Spleen (tissue), 11 donors: Measurements from ENCODE around the gene NDC80. TPM values are rescaled to one million over a fixed set of nuclear protein-coding genes. Genes with fewer than 3 reads are reported as not detected.

Experiments
- DNase-seq: peaks from one replicate; pipeline ENCODE4 v3.0.0-alpha.2; 2020
- H3K27ac ChIP-seq, 8 donors: fragments of 200-600 bp; sonication (generic) in 7 of 8; 1 replicate in 4 of 8; 2 replicates in 4 of 8; pipeline versions ENCODE4 v1.5.0 to v1.8.0; 2016 to 2021; ENCODE audit warnings: inconsistent platforms in 4 of 8, mild to moderate bottlenecking in 4 of 8, moderate library complexity in 1 of 8
- H3K27me3 ChIP-seq, 7 donors: fragments of 200-600 bp; sonication (generic) in 6 of 7; replicated peaks in 1 of 7; 1 replicate in 4 of 7; 2 replicates in 3 of 7; pipeline versions ENCODE4 v1.5.0 to v1.8.0; 2016 to 2021; ENCODE audit warnings: inconsistent platforms in 3 of 7, mild to moderate bottlenecking in 1 of 7
- H3K36me3 ChIP-seq, 6 donors: fragments of 200-600 bp; sonication (generic) in 5 of 6; 1 replicate in 4 of 6; 2 replicates in 2 of 6; pipeline versions ENCODE4 v1.5.0 to v1.8.0; 2016 to 2021; ENCODE audit warnings: inconsistent platforms in 2 of 6
- H3K4me1 ChIP-seq, 6 donors: fragments of 200-600 bp; sonication (generic) in 5 of 6; 1 replicate in 3 of 6; 2 replicates in 3 of 6; pipeline versions ENCODE4 v1.5.0 to v1.8.0; 2016 to 2021; ENCODE audit warnings: inconsistent platforms in 3 of 6
- H3K4me3 ChIP-seq, 8 donors: fragments of 200-600 bp; sonication (generic) in 7 of 8; 1 replicate in 4 of 8; 2 replicates in 4 of 8; pipeline versions ENCODE4 v1.5.0 to v1.8.0; 2016 to 2021; ENCODE audit warnings: inconsistent platforms in 4 of 8, mild to moderate bottlenecking in 4 of 8, moderate library complexity in 2 of 8
- H3K9me3 ChIP-seq, 8 donors: fragments of 200-600 bp; sonication (generic) in 7 of 8; 1 replicate in 4 of 8; 2 replicates in 4 of 8; pipeline versions ENCODE4 v1.5.0 to v1.8.0; 2016 to 2021; ENCODE audit warnings: inconsistent platforms in 4 of 8
- POLR2A ChIP-seq, 3 donors: fragments of 450-650 bp; IDR thresholded peaks; one replicate each; pipeline ENCODE4 v1.5.1; 2017; ENCODE audit warnings: antibody characterized with exemption in 3 of 3, mild to moderate bottlenecking in 1 of 3
- POLR2AphosphoS5 ChIP-seq, 3 donors: sonication (generic); formaldehyde crosslinking; IDR thresholded peaks; one replicate each; pipeline ENCODE4 v1.5.1; 2017; ENCODE audit warnings: antibody characterized with exemption in 3 of 3
- WGBS, 5 donors: extraction: QIAGEN DNeasy Blood & Tissue Kit in 3 of 5; methylation state at CpG; one replicate each; pipeline versions ENCODE4 v1.1.5 to v1.1.7; 2013 to 2018; 5-methylcytosine and 5-hydroxymethylcytosine counted together
- intact Hi-C: fragments of 100-400 bp; cut with DNase I; formaldehyde crosslinking; loops from one replicate; pipeline ENCODE4 v1.15.0; 2023; ENCODE audit warnings: low total_unique reads
- polyA plus RNA-seq, 3 donors: library from polyadenylated mRNA; stranded (reverse); fragments of 200-250 nt; gene quantifications; one replicate each; pipeline ENCODE4 v1.2.1, GENCODE V29; 2013
- total RNA-seq, 7 donors: library from RNA; depleted of rRNA in 3 of 7; stranded (reverse); fragments of >200 nt in 3 of 7; fragmentation: NEBNext Ultra II Directional in 4 of 7; extraction: Animal tissue kit (Norgen Biotek cat#: 25700) in 4 of 7; gene quantifications; one replicate each; pipeline versions ENCODE4 v1.1.0 to v1.2.1, GENCODE V29; 2016 to 2021
- TF ChIP-seq, protein P1 (sequence below), 11 experiments: fragments of 200-600 bp in 7 of 11; fragments of 450-650 bp in 4 of 11; sonication (generic) in 4 of 11; IDR thresholded peaks in 8 of 11; conservative IDR thresholded peaks in 3 of 11; 1 replicate in 7 of 11; 2 replicates in 4 of 11; pipeline versions ENCODE4 v1.4.0 to v1.8.0; 2016 to 2021; ENCODE audit warnings: antibody characterized with exemption in 11 of 11, inconsistent platforms in 4 of 11, mild to moderate bottlenecking in 1 of 11
- donor health status: healthy with polysubstance abuse.
- donor health status: DM: no; HTN: no; CAD: no; lungs with moderate emphysema.
- donor health status: DM: no; HTN: no; CAD: no.
- donor health status: Bipolar disorder and iron deficiency.
- donor health status: healthy.
- donor health status: DM: no; HTN: no; CAD: no.
- donor health status: DM: yes; HTN: yes; CAD: no.

The NDC80 gene
- total and polyA plus RNA-seq, 10 donors = 3.4 to 9.0 (median 4.4) TPM

DNA sequence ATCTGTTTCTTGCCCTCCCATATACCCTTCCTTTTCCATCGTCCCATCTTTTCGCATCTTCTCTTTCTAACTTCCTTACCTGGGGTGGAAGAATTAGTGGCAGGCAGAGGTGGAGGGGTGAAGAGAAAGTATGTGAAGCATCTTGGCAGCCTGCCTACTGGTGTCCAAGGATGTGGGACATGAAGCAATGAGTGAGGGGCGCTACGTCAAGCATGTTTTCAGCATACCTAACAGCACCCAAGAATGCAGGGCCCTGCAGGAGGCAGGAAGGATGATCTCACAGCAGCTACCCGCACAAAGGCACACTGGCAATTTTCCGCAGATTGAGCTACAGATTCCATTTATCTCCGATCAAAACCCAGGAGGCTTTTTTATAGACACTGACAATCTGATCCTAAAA lies 42.2 kb upstream of the NDC80 start:
- Histone ChIP-seq H3K4me1 (no peaks in the 10 kb centered on the region), H3K36me3 (peaks cover 0 to 13% (median 0%) of the 10 kb centered on the region in 6 donors), H3K4me3 (no peak overlapping the region), H3K9me3 (peaks cover 0 to 5% (median 0%) of the 10 kb centered on the region in 8 donors), H3K27me3 (no peaks in the 10 kb centered on the region), H3K27ac (no peak overlapping the region)
- no peak for TF ChIP-seq POLR2A (IDR thresholded peaks at IDR 0.05)
- TF ChIP-seq, protein P1, sequence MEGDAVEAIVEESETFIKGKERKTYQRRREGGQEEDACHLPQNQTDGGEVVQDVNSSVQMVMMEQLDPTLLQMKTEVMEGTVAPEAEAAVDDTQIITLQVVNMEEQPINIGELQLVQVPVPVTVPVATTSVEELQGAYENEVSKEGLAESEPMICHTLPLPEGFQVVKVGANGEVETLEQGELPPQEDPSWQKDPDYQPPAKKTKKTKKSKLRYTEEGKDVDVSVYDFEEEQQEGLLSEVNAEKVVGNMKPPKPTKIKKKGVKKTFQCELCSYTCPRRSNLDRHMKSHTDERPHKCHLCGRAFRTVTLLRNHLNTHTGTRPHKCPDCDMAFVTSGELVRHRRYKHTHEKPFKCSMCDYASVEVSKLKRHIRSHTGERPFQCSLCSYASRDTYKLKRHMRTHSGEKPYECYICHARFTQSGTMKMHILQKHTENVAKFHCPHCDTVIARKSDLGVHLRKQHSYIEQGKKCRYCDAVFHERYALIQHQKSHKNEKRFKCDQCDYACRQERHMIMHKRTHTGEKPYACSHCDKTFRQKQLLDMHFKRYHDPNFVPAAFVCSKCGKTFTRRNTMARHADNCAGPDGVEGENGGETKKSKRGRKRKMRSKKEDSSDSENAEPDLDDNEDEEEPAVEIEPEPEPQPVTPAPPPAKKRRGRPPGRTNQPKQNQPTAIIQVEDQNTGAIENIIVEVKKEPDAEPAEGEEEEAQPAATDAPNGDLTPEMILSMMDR (IDR thresholded peaks at IDR 0.05 in 8 of 11, conservative IDR thresholded peaks at IDR 0.05 in 3 of 11) = no peak
- intact Hi-C loops = no loop called here
- no peak for DNase-seq
- 84 to 93% (median 85%) methylated on average over 7 of the region's 7 CpGs for WGBS, 5 donors

- 85 to 97% (median 92%) methylated on average over 2 of the region's 2 CpGs for WGBS, 5 donors
- H3K9me3 ChIP-seq = peaks cover 0 to 5% (median 0%) of the 10 kb centered on the region in 8 donors
- no peak overlapping the region for H3K27ac ChIP-seq
- TF ChIP-seq POLR2AphosphoS5 (IDR thresholded peaks at IDR 0.05) (no peak), POLR2A (IDR thresholded peaks at IDR 0.05) (no peak)
- TF ChIP-seq, protein P1 (IDR thresholded peaks at IDR 0.05 in 8 of 11, conservative IDR thresholded peaks at IDR 0.05 in 3 of 11) = no peak
- H3K4me1 ChIP-seq = peaks cover 0 to 10% (median 0%) of the 10 kb centered on the region in 6 donors
- no peaks in the 10 kb centered on the region for H3K27me3 ChIP-seq
- H3K4me3 ChIP-seq = no peak overlapping the region
- intact Hi-C loops = no loop called here
- peaks cover 0 to 21% (median 2%) of the 10 kb centered on the region in 6 donors for H3K36me3 ChIP-seq
- DNase-seq = no peak
Observed at GRCh38 chr18:2531751-2532150, 39.6 kb upstream of the NDC80 start.

DNA sequence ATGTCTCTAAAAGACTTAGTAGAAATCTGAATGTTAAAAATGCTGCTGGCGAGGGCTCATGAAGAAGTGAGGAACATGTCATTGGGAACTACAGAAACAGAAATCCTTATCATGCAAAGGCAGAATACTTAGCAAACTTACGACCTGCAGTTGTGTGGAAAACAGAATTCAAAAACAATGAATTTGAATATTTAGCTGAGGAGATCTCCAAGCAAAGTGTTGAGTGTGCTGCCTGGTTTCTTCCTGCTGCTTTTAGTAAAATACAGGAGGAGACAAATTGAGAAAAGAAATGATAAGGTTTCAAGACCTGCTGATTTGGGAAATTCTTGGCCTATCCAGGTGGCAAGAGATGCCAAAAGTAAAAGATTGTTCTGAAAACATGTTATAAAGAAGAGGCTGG lies 38.6 kb upstream of the NDC80 start:
- intact Hi-C loops = no loop called here
- H3K4me1 ChIP-seq = peaks cover 0 to 10% (median 0%) of the 10 kb centered on the region in 6 donors
- H3K27me3 ChIP-seq = no peaks in the 10 kb centered on the region
- no peak overlapping the region for H3K4me3 ChIP-seq
- peaks cover 0 to 24% (median 2%) of the 10 kb centered on the region in 6 donors for H3K36me3 ChIP-seq
- H3K27ac ChIP-seq = no peak overlapping the region
- peaks cover 0 to 5% (median 0%) of the 10 kb centered on the region in 8 donors for H3K9me3 ChIP-seq
- no peak for DNase-seq
- TF ChIP-seq POLR2AphosphoS5 (IDR thresholded peaks at IDR 0.05) (no peak), POLR2A (IDR thresholded peaks at IDR 0.05) (no peak)
- TF ChIP-seq, protein P1 (IDR thresholded peaks at IDR 0.05 in 8 of 11, conservative IDR thresholded peaks at IDR 0.05 in 3 of 11) = no peak
- 88 to 99% (median 96%) methylated on average over 2 of the region's 2 CpGs for WGBS, 5 donors

- WGBS, 5 donors = 68 to 88% (median 71%) methylated on average over 1 of the region's 1 CpG
Observed at GRCh38 chr18:2534906-2535305, 36.5 kb upstream of the NDC80 start.

More at GRCh38 chr18:2534906-2535305, 36.5 kb upstream of the NDC80 start:
- Histone ChIP-seq H3K27ac (no peak overlapping the region), H3K9me3 (peaks cover 0 to 5% (median 0%) of the 10 kb centered on the region in 8 donors), H3K27me3 (no peaks in the 10 kb centered on the region), H3K4me3 (no peak overlapping the region), H3K4me1 (peaks cover 0 to 10% (median 0%) of the 10 kb centered on the region in 6 donors), H3K36me3 (peaks cover 0 to 38% (median 2%) of the 10 kb centered on the region in 6 donors)
- intact Hi-C loops = no loop called here
- no peak for DNase-seq
- TF ChIP-seq POLR2A (IDR thresholded peaks at IDR 0.05) (no peak), POLR2AphosphoS5 (IDR thresholded peaks at IDR 0.05) (no peak)
- TF ChIP-seq, protein P1 (IDR thresholded peaks at IDR 0.05 in 8 of 11, conservative IDR thresholded peaks at IDR 0.05 in 3 of 11) = no peak
